Endodermal cell (in vitro differentiated cells): ENCODE measurements around the gene PDE5A. TPM values are rescaled to one million over a fixed set of nuclear protein-coding genes. Genes with fewer than 3 reads are reported as not detected.

Experiments used
- DNase-seq: peaks from one replicate; pipeline ENCODE4 v3.0.0-alpha.2; 2017
- H3K27ac ChIP-seq: 2 replicates; pipeline ENCODE4 v1.5.1; 2013; ENCODE audit warnings: mild to moderate bottlenecking, low read depth, low read length, moderate library complexity
- H3K27me3 ChIP-seq: 2 replicates; pipeline ENCODE4 v1.6.1; 2013; ENCODE audit warnings: mild to moderate bottlenecking, low read length, moderate library complexity; ENCODE audit not compliant: insufficient read depth, control insufficient read depth, poor library complexity, severe bottlenecking
- H3K36me3 ChIP-seq: 2 replicates; pipeline ENCODE4 v1.7.0; 2013; ENCODE audit warnings: mild to moderate bottlenecking, low read length, moderate library complexity; ENCODE audit not compliant: control insufficient read depth, insufficient read depth
- H3K4me1 ChIP-seq: one replicate; pipeline ENCODE4 v1.7.0; 2013; ENCODE audit warnings: low read length; ENCODE audit not compliant: control insufficient read depth, insufficient read depth
- H3K4me3 ChIP-seq: 2 replicates; pipeline ENCODE4 v1.5.1; 2013; ENCODE audit warnings: mild to moderate bottlenecking, low read length, moderate library complexity
- H3K9ac ChIP-seq: 2 replicates; pipeline ENCODE4 v1.6.1; 2013; ENCODE audit warnings: mild to moderate bottlenecking, low read length, moderate library complexity; ENCODE audit not compliant: poor library complexity, severe bottlenecking; ENCODE audit errors: extremely low read depth
- H3K9me3 ChIP-seq: 2 replicates; pipeline ENCODE4 v1.6.1; 2013; ENCODE audit warnings: mild to moderate bottlenecking, low read length, moderate library complexity; ENCODE audit not compliant: control insufficient read depth
- H3K27ac Mint-ChIP-seq: 2 replicates; pipeline ENCODE4 v1.8.0; 2020; ENCODE audit warnings: mixed read lengths
- H3K27me3 Mint-ChIP-seq: 2 replicates; pipeline ENCODE4 v1.8.0; 2021; ENCODE audit warnings: mild to moderate bottlenecking, mixed read lengths; ENCODE audit not compliant: insufficient read depth
- H3K36me3 Mint-ChIP-seq: 2 replicates; pipeline ENCODE4 v1.8.0; 2020; ENCODE audit warnings: low read depth, mixed read lengths
- H3K4me1 Mint-ChIP-seq: 2 replicates; pipeline ENCODE4 v1.8.0; 2020; ENCODE audit warnings: mixed read lengths
- H3K4me3 Mint-ChIP-seq: 2 replicates; pipeline ENCODE4 v1.8.0; 2020; ENCODE audit warnings: mild to moderate bottlenecking, moderate library complexity, mixed read lengths
- H3K9me3 Mint-ChIP-seq: 2 replicates; pipeline ENCODE4 v1.8.0; 2020; ENCODE audit warnings: mild to moderate bottlenecking, mixed read lengths
- WGBS, 2 experiments: methylation state at CpG; one replicate each; pipeline versions ENCODE4 v1.1.5 to v1.1.7; 2013; ENCODE audit warnings: missing lambda C conversion rate in 2 of 2, mixed read lengths in 1 of 2; ENCODE audit not compliant: insufficient coverage in 1 of 2, insufficient read length in 1 of 2; 5-methylcytosine and 5-hydroxymethylcytosine counted together
- long read RNA-seq, 4 experiments: library from polyadenylated mRNA in 2 of 4; library from RNA in 1 of 4; library from capped mRNA in 1 of 4; stranded (forward) in 3 of 4; unstranded in 1 of 4; transcript quantifications; one replicate each; pipeline ENCODE4 v2.0.0, GENCODE V29; 2020 to 2021; ENCODE audit warnings: inconsistent platforms in 1 of 4
- polyA plus RNA-seq, 2 experiments: library from polyadenylated mRNA; stranded (reverse); fragments of 50-300 nt; gene quantifications; one replicate each; pipeline ENCODE4 v1.2.3, GENCODE V29; 2013
- total RNA-seq, 2 donors: library from RNA; stranded (reverse); fragmentation: NEBNext Ultra II Directional in 1 of 2; extraction: Animal tissue kit (Norgen Biotek cat#: 25700) in 1 of 2; gene quantifications; 2 replicates in 1 of 2; 3 replicates in 1 of 2; pipeline ENCODE4 v1.2.1, GENCODE V29; 2021
- TF ChIP-seq, protein P1 (sequence below): fragments of 200-600 bp; sonication (generic); conservative IDR thresholded peaks from 2 replicates; pipeline ENCODE4 v1.5.0; 2021; ENCODE audit warnings: antibody characterized with exemption, mild to moderate bottlenecking

Gene PDE5A
- 10 to 100 TPM; 36.3 to 37.8 TPM for total RNA-seq
- polyA plus RNA-seq (2013, experiment 1 of 2), result 8.6 TPM
- 7.6 TPM for polyA plus RNA-seq (2013, experiment 2 of 2)
- long read RNA-seq, experiment 1, full-length matches to known transcripts, result 2 of 8 reads
- long read RNA-seq, experiment 1, partial matches to known transcripts, result 1 of 8 reads
- long read RNA-seq, experiment 1, other reads (novel, unspliced or antisense), result 5 of 8 reads
- long read RNA-seq, experiment 2, full-length matches to known transcripts, result 15 of 40 reads
- long read RNA-seq, experiment 2, partial matches to known transcripts, result 7 of 40 reads
- long read RNA-seq, experiment 2, other reads (novel, unspliced or antisense), result 18 of 40 reads
- long read RNA-seq, experiment 3, full-length matches to known transcripts, result 13 of 52 reads
- long read RNA-seq, experiment 3, partial matches to known transcripts, result 30 of 52 reads
- long read RNA-seq, experiment 3, other reads (novel, unspliced or antisense), result 9 of 52 reads
- long read RNA-seq, experiment 4, partial matches to known transcripts, result 1 of 5 reads
- long read RNA-seq, experiment 4, other reads (novel, unspliced or antisense), result 4 of 5 reads

DNA sequence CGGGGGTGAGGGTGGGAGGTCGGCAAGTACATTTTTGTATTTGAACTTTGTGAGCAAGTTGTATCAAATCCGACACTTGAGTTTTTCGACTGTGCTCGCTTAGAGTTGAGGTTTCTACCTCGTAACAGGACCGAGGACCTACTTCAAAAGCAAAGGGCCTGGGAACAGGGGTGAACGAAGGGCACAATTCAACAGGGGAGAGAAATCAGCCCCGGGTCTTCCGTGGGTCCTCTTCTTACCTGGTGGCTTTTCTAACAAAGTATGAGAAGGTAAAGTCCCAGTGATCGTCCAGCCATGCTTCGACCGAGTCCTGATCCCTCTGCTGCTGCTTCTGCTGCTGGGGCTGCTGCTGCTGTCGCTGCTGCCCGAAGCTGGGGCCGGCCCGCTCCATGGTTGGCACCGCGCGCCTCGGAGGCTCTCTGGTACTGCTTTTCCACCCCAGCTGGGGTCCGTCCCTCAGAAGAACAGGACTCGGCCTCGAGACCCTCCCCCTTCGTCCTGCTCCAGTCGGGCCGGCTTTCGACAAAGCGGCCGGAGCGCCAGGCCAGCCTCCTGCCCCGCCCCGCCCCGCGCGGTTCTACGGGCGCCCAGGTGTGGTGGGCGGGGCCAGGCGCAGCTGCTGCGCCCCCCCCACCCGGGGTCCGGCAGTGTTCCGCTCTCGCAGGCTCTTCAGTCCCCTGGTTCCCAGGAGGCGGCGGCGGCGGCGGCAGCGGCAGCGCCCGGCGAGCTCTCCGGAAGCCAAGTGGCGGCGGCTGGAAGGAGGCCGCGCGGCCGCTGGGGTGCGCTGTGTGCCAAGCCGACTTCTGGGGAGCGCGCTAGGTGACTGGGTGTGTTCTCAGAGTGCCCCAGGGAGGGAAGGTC, at the start of gene PDE5A:
PDE5A (minus strand) TSS at position 524 of the 861 bp plus-strand sequence; CDS start at position 391, 133 bp downstream.
- 0% methylated on average over 8 to 65 of the region's 65 CpGs for WGBS, 2 experiments
- Histone ChIP-seq H3K36me3 (no peaks in the 10 kb centered on the region), H3K4me1 (no peaks in the 10 kb centered on the region), H3K9me3 (no peaks in the 10 kb centered on the region), H3K4me3 (peak within 1 kb of the TSS; percentile 84), H3K27me3 (peaks cover 17% of the 10 kb centered on the region), H3K9ac (peak within 1 kb of the TSS; percentile 54), H3K27ac (peak within 1 kb of the TSS; percentile 52)
- peaks cover 5% of the 10 kb centered on the region for H3K4me1 Mint-ChIP-seq
- DNase-seq, result peak; percentile 98
- H3K4me3 Mint-ChIP-seq, result peak within 1 kb of the TSS; percentile 95
- H3K36me3 Mint-ChIP-seq, result peaks cover 2% of the 10 kb centered on the region
- peaks cover 15% of the 10 kb centered on the region for H3K27me3 Mint-ChIP-seq
- no peaks in the 10 kb centered on the region for H3K9me3 Mint-ChIP-seq
- H3K27ac Mint-ChIP-seq, result peak within 1 kb of the TSS; percentile 96
- TF ChIP-seq, protein P1, sequence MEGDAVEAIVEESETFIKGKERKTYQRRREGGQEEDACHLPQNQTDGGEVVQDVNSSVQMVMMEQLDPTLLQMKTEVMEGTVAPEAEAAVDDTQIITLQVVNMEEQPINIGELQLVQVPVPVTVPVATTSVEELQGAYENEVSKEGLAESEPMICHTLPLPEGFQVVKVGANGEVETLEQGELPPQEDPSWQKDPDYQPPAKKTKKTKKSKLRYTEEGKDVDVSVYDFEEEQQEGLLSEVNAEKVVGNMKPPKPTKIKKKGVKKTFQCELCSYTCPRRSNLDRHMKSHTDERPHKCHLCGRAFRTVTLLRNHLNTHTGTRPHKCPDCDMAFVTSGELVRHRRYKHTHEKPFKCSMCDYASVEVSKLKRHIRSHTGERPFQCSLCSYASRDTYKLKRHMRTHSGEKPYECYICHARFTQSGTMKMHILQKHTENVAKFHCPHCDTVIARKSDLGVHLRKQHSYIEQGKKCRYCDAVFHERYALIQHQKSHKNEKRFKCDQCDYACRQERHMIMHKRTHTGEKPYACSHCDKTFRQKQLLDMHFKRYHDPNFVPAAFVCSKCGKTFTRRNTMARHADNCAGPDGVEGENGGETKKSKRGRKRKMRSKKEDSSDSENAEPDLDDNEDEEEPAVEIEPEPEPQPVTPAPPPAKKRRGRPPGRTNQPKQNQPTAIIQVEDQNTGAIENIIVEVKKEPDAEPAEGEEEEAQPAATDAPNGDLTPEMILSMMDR, result peak; percentile 94

DNA sequence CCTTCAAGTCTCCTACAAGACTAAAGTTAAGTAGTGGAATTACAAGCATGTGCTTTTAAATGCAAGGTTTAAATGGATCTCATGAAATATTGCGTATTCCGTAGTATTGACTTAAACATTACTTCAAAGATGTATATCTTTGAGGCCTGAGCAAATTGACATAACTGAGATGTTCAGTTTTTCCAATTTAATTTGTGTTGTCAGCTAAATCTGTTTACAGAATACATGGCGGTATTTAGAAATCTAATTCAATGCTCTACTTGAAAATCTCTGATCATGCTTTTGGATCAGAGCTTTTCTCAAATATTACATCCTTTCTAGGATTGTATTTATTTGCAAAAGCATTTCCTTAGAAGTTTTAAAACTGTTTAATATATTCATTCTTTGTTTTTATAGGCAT, 47.5 kb upstream of the PDE5A start:
- H3K9me3 ChIP-seq, result no peaks in the 10 kb centered on the region
- Mint-ChIP-seq H3K4me3 (no peak overlapping the region), H3K4me1 (no peaks in the 10 kb centered on the region)

DNA sequence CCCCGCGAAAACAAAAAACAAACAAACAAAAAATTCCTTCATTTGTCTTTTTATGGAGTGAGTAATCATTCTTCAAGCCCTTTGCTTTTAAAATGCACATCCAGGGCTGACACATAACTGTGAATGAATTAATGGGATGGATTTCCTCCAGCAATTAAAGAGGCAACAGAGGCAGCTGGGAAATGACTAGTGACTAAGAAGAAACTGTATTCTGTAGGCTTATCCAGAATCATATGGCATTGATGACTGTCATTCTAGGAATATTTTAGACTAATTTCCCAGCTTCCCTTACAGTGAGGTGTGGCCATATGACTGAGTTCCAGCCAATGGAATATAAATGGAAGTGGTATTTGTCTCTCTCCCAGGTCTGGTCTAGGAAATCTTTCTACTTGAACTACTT, 46.8 kb upstream of the PDE5A start:
- Mint-ChIP-seq H3K27ac (no peak overlapping the region), H3K9me3 (no peaks in the 10 kb centered on the region), H3K36me3 (no peaks in the 10 kb centered on the region), H3K4me1 (no peaks in the 10 kb centered on the region), H3K4me3 (no peak overlapping the region), H3K27me3 (no peaks in the 10 kb centered on the region)
- Histone ChIP-seq H3K4me1 (no peaks in the 10 kb centered on the region), H3K36me3 (no peaks in the 10 kb centered on the region), H3K9ac (no peak overlapping the region), H3K9me3 (no peaks in the 10 kb centered on the region), H3K27me3 (no peaks in the 10 kb centered on the region), H3K27ac (no peak overlapping the region), H3K4me3 (no peak overlapping the region)
- DNase-seq, result no peak
- WGBS, 2 experiments, result no CpG with 5 or more reads among the region's 2 CpGs
- TF ChIP-seq, protein P1, result no peak

More for the DNA sequence above, 47.5 kb upstream of the PDE5A start:
- H3K9ac ChIP-seq, result no peak overlapping the region
- H3K27ac Mint-ChIP-seq, result no peak overlapping the region
- no peaks in the 10 kb centered on the region for H3K36me3 Mint-ChIP-seq
- no peaks in the 10 kb centered on the region for H3K27me3 ChIP-seq
- no peaks in the 10 kb centered on the region for H3K36me3 ChIP-seq
- no peak overlapping the region for H3K27ac ChIP-seq
- no peak for DNase-seq
- no peaks in the 10 kb centered on the region for H3K4me1 ChIP-seq
- WGBS, 2 experiments, result 92 to 100% methylated on average over 3 of the region's 3 CpGs
- no peak overlapping the region for H3K4me3 ChIP-seq
- no peaks in the 10 kb centered on the region for H3K27me3 Mint-ChIP-seq
- TF ChIP-seq, protein P1, result no peak
- H3K9me3 Mint-ChIP-seq, result no peaks in the 10 kb centered on the region
